HG03457 (cell line): Measurements from ENCODE around the gene HARS2.
A peak's percentile ranks its signal among the peaks of the same experiment; 100 is the strongest.
"Not testable (repeated sequence)": the region's sequence is repeated elsewhere in the genome, so short reads cannot be mapped to it uniquely, and the experiment has no call there.

Experiments
- ATAC-seq: cut with Tn5 transposase; IDR thresholded peaks from one replicate; pipeline ENCODE4 v1.9.1; 2021; ENCODE audit warnings: moderate number of reproducible peaks; ENCODE audit not compliant: unreplicated experiment

HARS2 gene

DNA sequence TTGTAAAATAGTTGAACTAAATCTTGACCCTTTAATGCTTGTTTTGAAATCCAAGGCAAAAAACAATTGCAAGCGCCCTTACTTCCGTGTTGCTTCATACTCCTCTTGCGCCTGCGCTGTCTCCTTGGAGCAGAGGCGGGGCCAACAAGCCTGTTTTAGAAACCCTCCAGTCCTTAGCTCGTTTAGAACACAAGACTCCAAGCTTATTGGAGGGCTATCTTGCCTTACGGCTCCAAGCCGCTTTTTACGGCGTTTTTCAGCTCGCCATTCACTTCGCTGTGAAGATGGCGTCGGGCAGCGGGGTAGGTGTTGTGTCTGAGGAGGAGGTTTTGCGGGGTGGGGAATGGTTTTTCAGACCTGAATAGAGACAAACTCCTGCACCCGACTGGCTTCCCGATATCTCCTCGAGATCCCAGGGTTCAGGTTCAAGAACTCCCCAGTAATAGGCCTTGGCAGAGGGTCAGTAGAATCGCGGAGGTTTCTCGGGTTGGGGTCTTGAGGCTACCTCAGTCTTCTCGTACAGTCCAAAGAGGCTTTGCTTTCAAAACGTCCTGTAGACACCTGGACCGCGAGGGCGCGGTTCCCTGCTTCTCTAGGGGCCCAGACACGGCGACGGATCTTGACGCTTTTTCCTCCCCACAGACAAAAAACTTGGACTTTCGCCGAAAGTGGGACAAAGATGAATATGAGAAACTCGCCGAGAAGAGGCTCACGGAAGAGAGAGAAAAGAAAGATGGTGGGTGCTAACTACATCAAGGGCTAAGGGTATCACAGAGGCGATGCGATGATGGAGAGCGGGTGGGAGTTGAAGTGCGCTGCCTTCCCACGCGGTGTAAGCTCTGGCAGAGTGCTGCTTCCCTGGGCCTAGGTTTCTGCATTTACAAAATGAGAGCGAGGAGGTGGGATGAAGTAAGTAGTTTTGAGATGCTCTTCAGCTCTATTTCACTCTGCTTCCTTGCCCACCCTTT lies 9.2 kb downstream of the HARS2 start, which contains the start of gene ZMAT2:
Gene ZMAT2 (plus strand): TSS at position 271 of the 968 bp plus-strand sequence. CDS start 14 bp downstream, at position 285.
- ATAC-seq = peak; percentile 85

DNA sequence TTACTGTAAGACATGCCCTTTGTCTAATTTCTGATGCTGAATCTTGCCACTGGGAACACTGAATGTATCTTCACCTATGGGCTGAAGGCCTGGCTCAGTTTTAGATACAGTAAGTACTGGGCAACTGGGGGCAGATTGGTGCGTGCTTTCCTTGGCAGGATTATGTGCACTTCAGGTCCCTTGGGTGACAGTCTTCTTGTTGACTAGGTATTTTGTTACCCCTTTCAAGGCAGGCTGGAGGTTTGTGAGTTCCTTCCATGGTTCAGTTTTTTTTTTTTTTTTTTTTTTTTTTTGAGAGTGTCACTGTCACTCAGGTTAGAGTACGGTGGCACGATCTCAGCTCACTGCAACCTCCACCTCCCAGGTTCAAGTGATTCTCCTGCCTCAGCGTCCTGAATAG lies 16.6 kb downstream of the HARS2 start:
- no peak for ATAC-seq

DNA sequence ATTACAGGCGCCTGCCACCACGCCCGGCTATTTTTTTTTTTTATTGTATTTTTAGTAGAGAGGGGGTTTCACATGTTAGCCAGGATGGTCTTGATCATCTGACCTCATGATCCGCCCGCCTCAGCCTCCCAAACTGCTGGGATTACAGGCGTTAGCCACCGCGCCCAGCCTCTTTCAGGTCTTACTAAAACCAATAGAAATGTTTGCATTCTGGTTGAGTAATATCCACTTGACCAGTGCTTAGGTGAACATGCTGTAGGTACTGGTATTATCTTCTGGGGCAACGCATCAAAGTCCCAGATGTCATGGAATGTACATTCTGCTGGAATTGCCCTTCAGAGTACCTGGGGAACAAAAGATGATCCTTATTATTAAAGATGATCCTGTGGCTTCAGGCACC lies 17.5 kb downstream of the HARS2 start:
- not testable (repeated sequence) for ATAC-seq

DNA sequence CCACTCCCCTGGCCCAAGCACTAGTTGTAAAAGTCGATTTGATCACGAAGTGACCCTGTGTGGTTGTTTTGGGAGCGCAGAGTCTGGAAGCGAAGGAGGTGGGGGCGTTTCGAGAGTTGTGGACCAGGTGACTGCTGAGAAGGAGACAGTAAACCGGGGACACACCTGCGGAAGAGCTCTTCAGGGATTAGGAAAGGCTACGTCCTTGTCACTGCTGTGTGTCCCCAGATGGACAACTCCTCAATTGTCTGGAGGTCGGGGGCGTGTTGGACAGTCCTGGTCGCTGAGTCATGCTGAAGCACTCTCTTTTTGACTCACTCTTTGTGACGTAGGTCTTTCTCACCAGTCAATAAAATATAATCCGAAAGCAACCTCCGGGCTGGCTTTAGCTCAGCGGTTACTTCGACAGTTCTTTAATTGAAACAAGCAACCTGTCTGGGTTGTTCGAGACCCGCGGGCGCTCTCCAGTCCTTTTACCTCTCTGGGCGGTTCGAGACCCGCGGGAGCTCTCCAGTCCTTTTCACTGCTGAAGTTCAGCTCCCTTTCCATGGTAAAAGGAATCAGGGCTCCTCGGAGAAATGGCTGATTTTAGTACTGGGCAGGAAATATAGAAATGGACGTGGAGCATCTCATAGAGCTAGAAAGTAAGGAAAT lies 19.8 kb downstream of the HARS2 start:
- ATAC-seq = peak; percentile 89

DNA sequence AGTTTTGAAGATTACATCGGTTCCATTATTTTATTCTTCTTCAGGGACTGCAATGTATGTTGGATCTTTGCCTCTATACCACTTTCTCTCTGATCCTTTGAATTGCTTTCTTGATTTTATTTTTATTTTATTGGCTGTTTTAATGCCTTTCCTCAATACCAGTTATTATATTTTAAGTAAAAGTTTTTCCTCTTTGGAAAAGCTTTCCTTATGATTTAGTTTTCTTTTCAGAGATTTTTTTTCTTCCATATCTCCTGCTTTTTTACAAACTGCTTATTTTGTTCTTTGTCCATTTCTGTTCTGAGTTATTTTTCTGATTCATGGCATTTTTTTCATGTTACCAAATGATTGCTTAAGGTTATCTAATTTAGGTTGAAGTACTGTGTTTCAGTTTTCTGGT lies 20.5 kb downstream of the HARS2 start:
- ATAC-seq = no peak

DNA sequence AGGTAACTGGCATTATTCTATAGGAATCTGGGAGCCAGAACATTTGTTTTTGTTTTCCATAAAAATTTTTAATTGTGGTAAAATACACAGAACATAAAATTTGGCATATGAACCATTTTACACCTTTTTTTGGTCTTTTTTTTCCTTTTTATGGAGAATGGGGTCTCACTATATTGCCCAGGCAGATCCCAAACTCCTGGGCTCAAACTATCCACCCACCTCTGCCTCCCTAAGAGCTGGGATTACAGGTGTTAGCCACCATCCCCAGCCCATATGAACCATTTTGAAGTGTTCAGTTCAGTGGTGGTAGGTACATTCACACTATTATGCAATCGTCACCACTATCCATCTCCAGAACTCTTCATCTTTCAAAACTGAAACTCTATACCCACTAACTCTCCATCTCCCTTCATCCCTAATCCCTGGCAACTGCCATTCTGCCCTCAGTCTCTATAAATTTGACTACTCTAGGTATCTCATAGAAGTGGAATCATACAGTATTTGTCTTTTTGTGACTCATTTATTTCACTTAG lies 22.4 kb downstream of the HARS2 start:
- ATAC-seq = no peak

DNA sequence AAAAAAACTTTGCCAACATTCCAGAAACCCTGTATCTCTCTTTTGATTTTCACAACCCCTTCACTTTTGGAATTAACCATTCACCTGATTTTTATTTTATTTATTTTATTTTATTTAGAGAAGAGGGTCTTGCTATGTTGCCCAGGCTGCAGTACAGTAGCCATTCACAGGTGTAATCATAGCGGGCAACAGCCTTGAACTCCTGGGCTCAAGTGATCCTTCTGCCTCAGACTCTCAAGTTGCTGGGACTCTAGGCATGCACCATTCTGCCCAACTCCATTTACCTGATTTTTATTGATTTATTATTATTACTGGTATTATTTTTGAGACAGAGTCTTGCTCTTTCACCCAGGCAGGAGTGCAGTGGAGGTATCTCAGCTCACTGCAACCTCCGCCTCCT lies 25.0 kb downstream of the HARS2 start:
- not testable (repeated sequence) for ATAC-seq

DNA sequence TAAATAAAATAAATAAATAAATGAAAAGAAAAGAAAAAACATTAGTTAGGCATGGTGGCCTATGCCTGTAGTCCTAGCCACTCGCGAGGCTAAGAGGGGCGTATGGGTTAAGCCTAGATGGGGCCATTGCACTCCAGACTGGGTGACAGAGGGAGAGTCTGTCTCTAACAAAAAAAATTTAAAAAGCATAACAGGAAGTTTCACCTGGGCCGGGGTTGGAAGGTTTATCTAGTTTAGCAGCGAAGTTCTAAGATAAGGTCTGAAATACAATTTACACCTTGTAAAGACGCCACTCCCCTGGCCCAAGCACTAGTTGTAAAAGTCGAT lies 27.0 kb downstream of the HARS2 start:
- ATAC-seq = no peak

DNA sequence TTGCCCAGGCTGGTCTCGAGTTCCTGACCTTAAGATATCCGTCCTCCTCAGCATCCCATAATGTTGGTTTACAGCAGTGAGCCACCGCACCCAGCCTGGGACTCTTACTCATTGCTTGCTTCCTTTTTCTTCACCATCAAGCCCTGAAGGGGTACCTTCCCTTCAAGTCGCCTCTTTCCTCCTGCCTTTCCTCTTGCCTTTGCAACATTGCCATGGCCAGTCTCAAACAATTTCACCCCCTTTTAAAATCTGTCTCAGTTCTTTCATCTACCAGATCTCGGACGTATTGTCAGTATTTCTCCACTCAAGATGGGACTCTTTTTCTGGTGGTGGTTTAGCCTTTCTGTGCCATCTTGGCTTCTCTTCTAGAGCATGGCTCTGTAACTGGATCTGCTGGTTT lies 29.5 kb downstream of the HARS2 start:
- not testable (repeated sequence) for ATAC-seq

DNA sequence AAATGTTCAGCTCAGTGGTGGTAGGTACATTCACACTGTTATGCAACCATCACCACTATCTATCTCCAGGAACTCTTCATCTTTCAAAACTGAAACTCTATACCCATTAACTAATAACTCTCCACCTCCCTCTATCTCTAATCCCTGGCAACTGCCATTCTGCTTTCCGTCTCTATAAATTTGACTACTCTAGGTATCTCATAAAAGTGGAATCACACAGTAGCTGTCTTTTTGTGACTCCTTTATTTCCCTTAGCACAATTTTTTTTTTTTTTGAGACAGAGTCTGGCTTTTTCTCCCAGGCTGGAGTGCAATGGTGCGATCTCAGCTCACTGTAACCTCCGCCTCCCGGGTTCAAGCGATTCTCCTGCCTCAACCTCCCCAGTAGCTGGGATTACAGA lies 30.1 kb downstream of the HARS2 start:
- ATAC-seq = not testable (repeated sequence)

DNA sequence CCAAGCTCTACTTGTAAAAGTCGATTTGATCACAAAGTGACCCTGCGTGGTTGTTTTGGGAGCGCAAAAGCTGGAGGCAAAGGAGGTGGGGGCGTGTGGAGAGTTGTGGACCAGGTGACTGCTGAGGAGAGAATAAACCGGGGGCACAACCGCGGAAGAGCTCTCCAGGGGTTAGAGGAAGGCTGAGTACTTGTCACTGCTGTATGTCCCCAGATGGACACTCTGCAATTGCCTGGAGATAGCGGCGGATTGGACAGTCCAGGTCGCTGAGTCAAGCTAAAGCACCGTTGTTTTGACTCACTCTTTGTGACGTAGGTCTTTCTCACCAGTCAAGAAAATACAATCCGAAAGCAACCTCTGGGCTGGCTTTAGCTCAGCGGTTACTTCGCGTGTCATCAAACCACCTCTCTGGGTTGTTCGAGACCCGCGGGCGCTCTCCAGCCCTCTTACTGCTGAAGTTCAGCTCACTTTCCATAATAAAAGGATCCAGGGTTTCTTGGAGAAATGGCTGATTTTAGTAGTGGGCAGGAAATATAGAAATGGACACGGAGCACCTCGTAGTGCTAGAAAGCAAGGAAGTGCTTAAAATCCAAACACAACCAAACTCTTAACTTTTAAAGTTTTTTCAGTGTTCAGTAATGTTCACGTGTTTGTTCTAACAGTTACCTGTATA lies 34.7 kb downstream of the HARS2 start:
- ATAC-seq = peak; percentile 84

DNA sequence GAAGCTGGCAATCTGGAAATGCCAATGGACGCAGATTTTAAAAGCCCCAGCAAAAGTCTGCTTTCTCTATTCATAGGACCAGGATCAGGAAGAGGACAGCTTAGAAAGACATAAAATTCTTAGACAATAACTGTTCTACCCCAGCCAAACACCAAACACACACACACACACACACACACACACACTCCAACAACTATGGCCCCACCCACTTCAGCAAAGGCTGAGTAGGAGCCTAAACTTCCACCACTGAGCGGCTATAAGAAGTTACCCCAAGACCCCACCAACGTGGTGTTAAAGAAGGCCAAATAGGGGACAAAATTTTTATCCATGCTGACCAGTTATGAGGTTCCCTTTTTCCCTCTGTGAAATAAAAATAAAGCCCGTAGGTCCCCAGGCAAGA lies 41.8 kb downstream of the HARS2 start:
- ATAC-seq = no peak

DNA sequence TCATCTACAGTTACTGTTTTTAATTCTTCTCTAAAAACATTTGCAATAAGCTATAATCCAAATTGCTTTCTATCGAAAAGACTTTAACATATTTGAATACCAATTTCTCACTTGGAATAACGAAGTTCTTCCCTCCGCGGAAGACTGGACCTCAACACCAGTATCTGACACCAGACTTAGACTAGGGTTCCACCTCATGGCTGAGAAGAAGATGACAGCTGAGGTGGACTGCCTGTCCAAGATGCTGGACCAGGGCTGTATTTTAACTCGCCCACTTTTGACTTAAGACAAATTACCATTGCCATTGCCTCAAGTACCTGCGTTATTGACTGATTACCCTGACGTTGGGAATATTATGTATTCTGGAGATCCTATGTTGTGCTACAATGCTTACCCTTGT lies 43.1 kb downstream of the HARS2 start:
- no peak for ATAC-seq

DNA sequence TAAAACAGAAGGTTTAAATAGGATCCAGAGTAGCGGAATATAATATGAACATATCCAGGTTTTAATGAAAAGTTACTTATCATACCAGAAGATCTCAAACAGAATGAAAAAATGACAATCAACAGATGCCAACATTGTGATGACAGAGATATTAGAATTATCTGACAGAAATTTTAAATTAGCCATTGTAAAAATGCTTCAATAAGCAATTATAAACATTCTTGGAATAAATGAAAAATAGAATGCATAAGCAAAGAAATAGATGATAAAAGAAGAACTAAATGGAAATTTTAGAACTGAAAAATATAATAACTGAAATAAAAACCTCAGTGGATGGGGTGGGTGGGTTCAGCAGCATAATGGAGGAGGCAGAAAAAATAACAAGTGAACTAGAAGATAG lies 46.2 kb downstream of the HARS2 start:
- ATAC-seq = no peak

DNA sequence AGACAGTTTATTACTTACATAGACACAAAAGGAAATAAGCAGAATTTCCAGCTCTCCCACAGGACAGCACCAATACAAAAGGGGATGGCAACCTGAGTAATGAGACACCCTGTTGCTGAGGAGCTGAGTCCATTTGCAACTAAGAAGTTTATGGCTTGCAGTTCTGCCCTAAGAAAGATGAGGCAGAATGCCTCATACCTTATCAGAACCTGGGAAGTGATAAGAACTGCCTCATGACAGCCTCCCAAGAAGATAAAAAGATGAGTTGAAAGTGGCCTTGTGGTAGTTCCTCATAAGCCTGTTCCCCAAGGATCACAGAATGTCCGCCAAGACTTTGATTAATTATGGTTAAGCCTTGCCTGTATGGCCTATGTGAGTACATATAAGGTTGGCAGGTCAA lies 50.7 kb downstream of the HARS2 start:
- no peak for ATAC-seq
